Right atrium auricular region (tissue), 2 donors: ENCODE data around the gene RESF1. TPM values are rescaled to one million over a fixed set of nuclear protein-coding genes. Genes with fewer than 3 reads are reported as not detected.

Source experiments
- DNase-seq: peaks from one replicate; pipeline ENCODE4 v3.0.0-alpha.2; 2019; ENCODE audit warnings: low spot score
- H3K27ac ChIP-seq, 2 donors: fragments of 200-600 bp; sonication (generic); 1 replicate in 1 of 2; 2 replicates in 1 of 2; pipeline ENCODE4 v1.5.1; 2016 to 2019
- H3K27me3 ChIP-seq, 2 donors: fragments of 200-600 bp; sonication (generic); one replicate each; pipeline versions ENCODE4 v1.5.1 to v1.6.0; 2017 to 2019
- H3K36me3 ChIP-seq: fragments of 200-600 bp; sonication (generic); one replicate; pipeline ENCODE4 v1.5.1; 2016
- H3K4me1 ChIP-seq, 2 donors: fragments of 200-600 bp; sonication (generic); one replicate each; pipeline versions ENCODE4 v1.5.1 to v1.6.0; 2017 to 2019
- H3K4me3 ChIP-seq, 2 donors: fragments of 200-600 bp; sonication (generic); 1 replicate in 1 of 2; 2 replicates in 1 of 2; pipeline ENCODE4 v1.5.1; 2017 to 2019; ENCODE audit warnings: mild to moderate bottlenecking in 1 of 2, moderate library complexity in 1 of 2
- H3K9me3 ChIP-seq, 2 donors: fragments of 200-600 bp; sonication (generic); one replicate each; pipeline ENCODE4 v1.5.1; 2019
- CTCF ChIP-seq, 2 donors: fragments of 200-600 bp; sonication (generic); IDR thresholded peaks; one replicate each; pipeline ENCODE4 v1.5.1; 2019; ENCODE audit warnings: antibody characterized with exemption in 2 of 2
- total RNA-seq, 2 donors: library from RNA; depleted of rRNA; stranded (reverse); fragments of >200 nt; gene quantifications; one replicate each; pipeline ENCODE4 v1.1.0, GENCODE V29; 2016

The RESF1 gene
- 10 to 100 TPM; 20.7 to 31.5 TPM for total RNA-seq

GRCh38 chr12:31959161-31959700 lies at the start of gene RESF1:
Gene RESF1, plus strand, starts transcription at chr12:31959415. Its CDS starts 21,541 bp downstream, at chr12:31980956.
- H3K27me3 ChIP-seq: no peaks in the 10 kb centered on the region
- peak within 1 kb of the TSS; percentile 72 to 77 for H3K4me3 ChIP-seq
- H3K4me1 ChIP-seq: peaks cover 0 to 39% of the 10 kb centered on the region in 2 donors
- H3K27ac ChIP-seq: peak within 1 kb of the TSS; percentile 90 to 93
- DNase-seq: peak; percentile 86
- H3K9me3 ChIP-seq: no peaks in the 10 kb centered on the region
- no peaks in the 10 kb centered on the region for H3K36me3 ChIP-seq
- no peak for TF ChIP-seq CTCF (IDR thresholded peaks at IDR 0.05)

- Histone ChIP-seq H3K4me3 (no peak overlapping the region), H3K27ac (no peak overlapping the region), H3K9me3 (peaks cover 5 to 14% of the 10 kb centered on the region in 2 donors), H3K27me3 (no peaks in the 10 kb centered on the region), H3K36me3 (no peaks in the 10 kb centered on the region), H3K4me1 (no peaks in the 10 kb centered on the region)
- no peak for DNase-seq
- TF ChIP-seq CTCF (IDR thresholded peaks at IDR 0.05): no peak
These were observed 44.3 kb upstream of the RESF1 start for GRCh38 chr12:31914927-31915326.

GRCh38 chr12:31915446-31915845 lies 43.8 kb upstream of the RESF1 start:
- Histone ChIP-seq H3K4me3 (no peak overlapping the region), H3K9me3 (peaks cover 5 to 14% of the 10 kb centered on the region in 2 donors), H3K27me3 (no peaks in the 10 kb centered on the region), H3K27ac (no peak overlapping the region), H3K36me3 (no peaks in the 10 kb centered on the region), H3K4me1 (no peaks in the 10 kb centered on the region)
- DNase-seq: no peak
- TF ChIP-seq CTCF (IDR thresholded peaks at IDR 0.05): no peak

GRCh38 chr12:31922341-31923062 lies 36.7 kb upstream of the RESF1 start:
- no peak overlapping the region for H3K27ac ChIP-seq
- TF ChIP-seq CTCF (IDR thresholded peaks at IDR 0.05): no peak
- no peaks in the 10 kb centered on the region for H3K36me3 ChIP-seq

GRCh38 chr12:31923063-31923412 lies 36.2 kb upstream of the RESF1 start:
- no peak for DNase-seq
- Histone ChIP-seq H3K27me3 (no peaks in the 10 kb centered on the region), H3K4me3 (no peak overlapping the region), H3K36me3 (no peaks in the 10 kb centered on the region), H3K9me3 (peaks cover 12 to 25% of the 10 kb centered on the region in 2 donors), H3K4me1 (no peaks in the 10 kb centered on the region), H3K27ac (no peak overlapping the region)
- no peak for TF ChIP-seq CTCF (IDR thresholded peaks at IDR 0.05)

More at GRCh38 chr12:31922341-31923062, 36.7 kb upstream of the RESF1 start:
- no peak overlapping the region for H3K4me3 ChIP-seq
- H3K9me3 ChIP-seq: peaks cover 12 to 25% of the 10 kb centered on the region in 2 donors
- no peak for DNase-seq
- H3K4me1 ChIP-seq: no peaks in the 10 kb centered on the region
- H3K27me3 ChIP-seq: no peaks in the 10 kb centered on the region
